Measurements from ENCODE around the gene NACA. TPM values are rescaled to one million over a fixed set of nuclear protein-coding genes. Genes with fewer than 3 reads are reported as not detected.
"Not testable (repeated sequence)": the region's sequence is repeated elsewhere in the genome, so short reads cannot be mapped to it uniquely, and the experiment has no call there.

The NACA gene
- total and polyA plus RNA-seq, 2 experiments from 2014 or later, result 1,081 to 2,495 TPM

DNA sequence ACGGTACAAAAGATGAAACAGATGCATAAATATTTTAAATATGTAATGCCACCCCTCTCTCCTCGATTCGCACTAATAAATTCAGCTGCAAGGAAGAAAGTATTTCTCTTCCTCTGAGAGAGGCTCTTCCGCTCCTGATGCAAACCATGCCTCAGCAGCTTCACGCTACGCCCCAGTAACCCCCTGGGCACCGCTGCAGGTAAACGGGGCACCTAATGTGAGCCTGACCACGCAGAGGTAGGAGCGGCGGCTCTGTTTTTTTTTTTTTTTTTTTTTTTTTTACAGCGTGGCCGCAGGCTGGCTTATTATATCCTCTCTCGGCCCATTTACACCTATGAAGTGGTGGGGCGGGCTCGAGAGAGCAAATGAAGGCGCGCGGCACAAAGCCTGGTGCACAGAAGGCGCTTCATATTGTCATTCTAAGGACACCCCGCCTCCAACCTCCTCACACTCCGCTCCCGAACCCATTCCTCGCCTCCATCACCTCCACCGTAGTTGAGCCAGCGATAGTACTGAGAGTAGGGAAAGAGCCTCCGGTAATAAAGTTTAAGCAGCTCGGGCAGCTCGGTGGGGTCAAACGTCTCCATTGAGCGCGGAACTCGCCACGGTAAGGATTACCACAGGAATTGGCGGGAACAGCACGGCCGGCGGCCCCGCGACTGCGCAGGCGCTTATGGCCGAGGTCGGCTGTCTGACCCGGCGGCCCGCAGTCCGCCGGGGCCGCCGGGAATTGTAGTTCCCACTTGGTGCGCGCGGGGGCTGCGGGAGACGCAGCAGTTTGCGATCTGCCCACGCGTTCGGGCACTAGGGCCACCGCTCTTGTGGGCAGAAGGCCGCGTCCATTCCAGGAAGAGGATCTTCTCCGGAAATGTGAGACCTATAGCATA, 26.9 kb upstream of the NACA start, which contains the start of gene PRIM1:
Gene PRIM1, minus strand, starts transcription at position 612 of the 887 bp plus-strand sequence. Its CDS starts 25 bp downstream, at position 587.
- Mint-ChIP-seq H3K36me3 (ENCODE audit: low read depth) (peaks cover 38% of the 10 kb centered on the region), H3K4me3 (peak within 1 kb of the TSS; percentile 97), H3K27me3 (ENCODE audit: insufficient read depth, low read depth, poor library complexity) (peaks cover 3% of the 10 kb centered on the region), H3K4me1 (peaks cover 12% of the 10 kb centered on the region; the same call in 2 of the 3 replicates), H3K9me3 (no peaks in the 10 kb centered on the region), H3K27ac (peak within 1 kb of the TSS; percentile 100)
- DNase-seq (ENCODE audit: low spot score) (peak; percentile 90), ATAC-seq (peak; percentile 90)
- Histone ChIP-seq H3K9me2 (ENCODE audit: insufficient read depth) (no peaks in the 10 kb centered on the region), H2AFZ (peak within 1 kb of the TSS; percentile 85), H3K36me3 (ENCODE audit: insufficient read depth) (peaks cover 12% of the 10 kb centered on the region), H3K4me1 (ENCODE audit: insufficient read depth) (peaks cover 7% of the 10 kb centered on the region; the same call in 1 of the 2 replicates), H3K27me3 (ENCODE audit: insufficient read depth) (no peaks in the 10 kb centered on the region), H3K4me3 (peak within 1 kb of the TSS; percentile 68), H3F3A (replicated peaks; ENCODE audit: low read depth) (peaks cover 12% of the 10 kb centered on the region; the same call in 1 of the 2 replicates), H3K79me2 (replicated peaks; ENCODE audit: insufficient read depth) (peaks cover 17% of the 10 kb centered on the region), H3K27ac (ENCODE audit: low read depth) (peak within 1 kb of the TSS; percentile 98), H4K20me1 (replicated peaks; ENCODE audit: insufficient read depth) (peaks cover 6% of the 10 kb centered on the region; the same call in 1 of the 2 replicates), H3K4me2 (peak within 1 kb of the TSS; percentile 85)
- TF ChIP-seq ZNF331 (CRISPR knock-in tag; IDR thresholded peaks at IDR 0.05; ENCODE audit: low read depth) (no peak), POLR2AphosphoS5 (IDR thresholded peaks at IDR 0.05; ENCODE audit: low read depth) (peak; percentile 82), STAT1 (IDR thresholded peaks at IDR 0.05; ENCODE audit: unreplicated experiment) (no peak), ETS1 (IDR thresholded peaks at IDR 0.05) (peak; percentile 77; the same call in 1 of the 2 replicates)

- H4K20me1 ChIP-seq (replicated peaks; ENCODE audit: insufficient read depth); H3K27me3 ChIP-seq (ENCODE audit: insufficient read depth); H3K4me1 ChIP-seq (ENCODE audit: insufficient read depth); H3K9me2 ChIP-seq (ENCODE audit: insufficient read depth); H3K27me3 Mint-ChIP-seq (ENCODE audit: insufficient read depth, low read depth, poor library complexity); ATAC-seq; H3K27ac ChIP-seq (ENCODE audit: low read depth); H2AFZ ChIP-seq; H3K9me3 Mint-ChIP-seq; DNase-seq (ENCODE audit: low spot score): not testable (repeated sequence)
- peak overlapping the region; percentile 29; the same call in 1 of the 2 replicates for H3K27ac Mint-ChIP-seq
- H3K4me3 ChIP-seq, result peak overlapping the region; percentile 68
- peaks cover 52% of the 10 kb centered on the region for H3K36me3 Mint-ChIP-seq (ENCODE audit: low read depth)
- H3K4me3 Mint-ChIP-seq, result peak overlapping the region; percentile 97
- peak overlapping the region; percentile 85 for H3K4me2 ChIP-seq
- H3K4me1 Mint-ChIP-seq, result peaks cover 12% of the 10 kb centered on the region; the same call in 2 of the 3 replicates
- peaks cover 21% of the 10 kb centered on the region for H3K36me3 ChIP-seq (ENCODE audit: insufficient read depth)
- H3K79me2 ChIP-seq (replicated peaks; ENCODE audit: insufficient read depth), result peaks cover 17% of the 10 kb centered on the region
- H3F3A ChIP-seq (replicated peaks; ENCODE audit: low read depth), result peaks cover 12% of the 10 kb centered on the region; the same call in 1 of the 2 replicates
Observed at GRCh38 chr12:56750596-56750995, 25.5 kb upstream of the NACA start.

GRCh38 chr12:56749853-56750252, 24.8 kb upstream of the NACA start:
- H3K4me2 ChIP-seq, result no peak overlapping the region
- H3K27me3 ChIP-seq (ENCODE audit: insufficient read depth), result no peaks in the 10 kb centered on the region
- H4K20me1 ChIP-seq (replicated peaks; ENCODE audit: insufficient read depth), result peaks cover 6% of the 10 kb centered on the region; the same call in 1 of the 2 replicates
- H3K27ac ChIP-seq (ENCODE audit: low read depth), result 0 out of 2 replicates have a peak overlapping the region, but pooled peaks have one; percentile 26
- H3K4me3 ChIP-seq, result no peak overlapping the region
- H3K36me3 ChIP-seq (ENCODE audit: insufficient read depth), result peaks cover 24% of the 10 kb centered on the region
- Mint-ChIP-seq H3K4me3 (peak overlapping the region; percentile 59), H3K27me3 (ENCODE audit: insufficient read depth, low read depth, poor library complexity) (peaks cover 1% of the 10 kb centered on the region), H3K4me1 (peaks cover 12% of the 10 kb centered on the region; the same call in 2 of the 3 replicates), H3K36me3 (ENCODE audit: low read depth) (peaks cover 58% of the 10 kb centered on the region), H3K9me3 (no peaks in the 10 kb centered on the region), H3K27ac (peak overlapping the region; percentile 44; the same call in 1 of the 2 replicates)
- no peak overlapping the region for H2AFZ ChIP-seq
- H3K79me2 ChIP-seq (replicated peaks; ENCODE audit: insufficient read depth), result peaks cover 17% of the 10 kb centered on the region
- peaks cover 12% of the 10 kb centered on the region; the same call in 1 of the 2 replicates for H3F3A ChIP-seq (replicated peaks; ENCODE audit: low read depth)
- ATAC-seq (no peak), DNase-seq (ENCODE audit: low spot score) (no peak)
- H3K4me1 ChIP-seq (ENCODE audit: insufficient read depth), result peaks cover 7% of the 10 kb centered on the region; the same call in 1 of the 2 replicates
- no peaks in the 10 kb centered on the region for H3K9me2 ChIP-seq (ENCODE audit: insufficient read depth)
- TF ChIP-seq POLR2AphosphoS5 (IDR thresholded peaks at IDR 0.05; ENCODE audit: low read depth) (no peak), EZH2phosphoT487 (IDR thresholded peaks at IDR 0.05; ENCODE audit: unreplicated experiment) (no peak), NANOG (IDR thresholded peaks at IDR 0.05; ENCODE audit: borderline replicate concordance) (no peak), ZNF331 (CRISPR knock-in tag; IDR thresholded peaks at IDR 0.05; ENCODE audit: low read depth) (no peak), JUNB (IDR thresholded peaks at IDR 0.05; ENCODE audit: unreplicated experiment) (no peak), REST (IDR thresholded peaks at IDR 0.05; ENCODE audit: unreplicated experiment) (no peak), ZNF114 (CRISPR knock-in tag; IDR thresholded peaks at IDR 0.05) (no peak), EZH2 (IDR thresholded peaks at IDR 0.05; ENCODE audit: low read depth, unreplicated experiment) (no peak)
- TF ChIP-seq, protein P1, sequence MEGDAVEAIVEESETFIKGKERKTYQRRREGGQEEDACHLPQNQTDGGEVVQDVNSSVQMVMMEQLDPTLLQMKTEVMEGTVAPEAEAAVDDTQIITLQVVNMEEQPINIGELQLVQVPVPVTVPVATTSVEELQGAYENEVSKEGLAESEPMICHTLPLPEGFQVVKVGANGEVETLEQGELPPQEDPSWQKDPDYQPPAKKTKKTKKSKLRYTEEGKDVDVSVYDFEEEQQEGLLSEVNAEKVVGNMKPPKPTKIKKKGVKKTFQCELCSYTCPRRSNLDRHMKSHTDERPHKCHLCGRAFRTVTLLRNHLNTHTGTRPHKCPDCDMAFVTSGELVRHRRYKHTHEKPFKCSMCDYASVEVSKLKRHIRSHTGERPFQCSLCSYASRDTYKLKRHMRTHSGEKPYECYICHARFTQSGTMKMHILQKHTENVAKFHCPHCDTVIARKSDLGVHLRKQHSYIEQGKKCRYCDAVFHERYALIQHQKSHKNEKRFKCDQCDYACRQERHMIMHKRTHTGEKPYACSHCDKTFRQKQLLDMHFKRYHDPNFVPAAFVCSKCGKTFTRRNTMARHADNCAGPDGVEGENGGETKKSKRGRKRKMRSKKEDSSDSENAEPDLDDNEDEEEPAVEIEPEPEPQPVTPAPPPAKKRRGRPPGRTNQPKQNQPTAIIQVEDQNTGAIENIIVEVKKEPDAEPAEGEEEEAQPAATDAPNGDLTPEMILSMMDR (conservative IDR thresholded peaks at IDR 0.05; ENCODE audit: low read depth in 2 of 2), result no peak
